Adrenal gland (tissue), 12 donors: ENCODE measurements around the gene MIEN1. TPM values are rescaled to one million over a fixed set of nuclear protein-coding genes. Genes with fewer than 3 reads are reported as not detected.
A peak's percentile ranks its signal among the peaks of the same experiment; 100 is the strongest.
"Not testable (repeated sequence)": the region's sequence is repeated elsewhere in the genome, so short reads cannot be mapped to it uniquely, and the experiment has no call there.

Experiments used
- DNase-seq, 7 donors: peaks; one replicate each; pipeline ENCODE4 v3.0.0-alpha.2; 2019 to 2020
- H3K27ac ChIP-seq, 5 donors: fragments of 200-600 bp; sonication (generic) in 4 of 5; 1 replicate in 3 of 5; 2 replicates in 2 of 5; pipeline versions ENCODE4 v1.5.1 to v1.8.0; 2016 to 2020; ENCODE audit warnings: mild to moderate bottlenecking in 1 of 5
- H3K27me3 ChIP-seq: fragments of 200-600 bp; 2 replicates; pipeline ENCODE4 v1.8.0; 2021
- H3K36me3 ChIP-seq, 2 donors: fragments of 200-600 bp; replicated peaks in 1 of 2; 1 replicate in 1 of 2; 2 replicates in 1 of 2; pipeline versions ENCODE4 v1.5.1 to v1.8.0; 2018 to 2022
- H3K4me1 ChIP-seq, 2 donors: fragments of 200-600 bp; replicated peaks in 1 of 2; 1 replicate in 1 of 2; 2 replicates in 1 of 2; pipeline versions ENCODE4 v1.5.1 to v1.8.0; 2018 to 2021
- H3K4me3 ChIP-seq, 4 donors: fragments of 200-600 bp; sonication (generic) in 3 of 4; one replicate each; pipeline ENCODE4 v1.5.1; 2016 to 2018
- H3K9me3 ChIP-seq, 3 donors: fragments of 200-600 bp; sonication (generic) in 1 of 3; replicated peaks in 1 of 3; 1 replicate in 2 of 3; 2 replicates in 1 of 3; pipeline versions ENCODE4 v1.5.1 to v1.8.0; 2016 to 2021
- POLR2A ChIP-seq, 2 donors: fragments of 450-650 bp; IDR thresholded peaks; one replicate each; pipeline ENCODE4 v1.6.1; 2017; ENCODE audit warnings: antibody characterized with exemption in 2 of 2, mild to moderate bottlenecking in 2 of 2, moderate library complexity in 1 of 2
- WGBS, 4 donors: extraction: QIAGEN DNeasy Blood & Tissue Kit in 2 of 4; methylation state at CpG; one replicate each; pipeline versions ENCODE4 v1.1.5 to v1.1.7; 2013 to 2017; 5-methylcytosine and 5-hydroxymethylcytosine counted together
- intact Hi-C, 2 donors: fragments of 100-400 bp; cut with DNase I; formaldehyde crosslinking; loops; one replicate each; pipeline versions ENCODE4 v1.14.1 to v1.15.0; 2022 to 2023
- polyA plus RNA-seq, 3 donors: library from polyadenylated mRNA; stranded (reverse); fragments of 200-250 nt in 2 of 3; fragments of 350-450 nt in 1 of 3; fragmentation: Illumina TruSeq in 1 of 3; extraction: RNeasy Lipid Tissue Mini Kit (QIAGEN cat#74804) in 1 of 3; gene quantifications; one replicate each; pipeline ENCODE4 v1.2.3, GENCODE V29; 2013 to 2014
- total RNA-seq, 9 donors: library from RNA; depleted of rRNA in 4 of 9; stranded (reverse); fragments of >200 nt in 4 of 9; fragments of 120-200 nt in 1 of 9; fragmentation: NEBNext Ultra II Directional in 1 of 9; extraction: Animal tissue kit (Norgen Biotek cat#: 25700) in 1 of 9; gene quantifications; one replicate each; pipeline versions ENCODE4 v1.1.0 to v1.2.4, GENCODE V29; 2013 to 2023
- TF ChIP-seq, protein P1 (sequence below), 6 experiments: fragments of 450-650 bp in 4 of 6; fragments of 200-600 bp in 2 of 6; sonication (generic) in 1 of 6; IDR thresholded peaks; 1 replicate in 5 of 6; 2 replicates in 1 of 6; pipeline versions ENCODE4 v1.5.1 to v1.8.0; 2016 to 2021; ENCODE audit warnings: antibody characterized with exemption in 6 of 6, mild to moderate bottlenecking in 2 of 6, moderate library complexity in 1 of 6
- donor health status: healthy with polysubstance abuse.
- donor health status: Bipolar disorder and iron deficiency.
- donor health status: DM: yes; HTN: yes; CAD: no.
- donor health status: DM: no; HTN: no; CAD: no.
- donor health status: DM: no; HTN: no; CAD: no.
- donor health status: DM: yes; HTN: yes; CAD: no.

MIEN1 gene
- total and polyA plus RNA-seq, 12 donors: 41.9 to 210 (median 51.0) TPM

DNA sequence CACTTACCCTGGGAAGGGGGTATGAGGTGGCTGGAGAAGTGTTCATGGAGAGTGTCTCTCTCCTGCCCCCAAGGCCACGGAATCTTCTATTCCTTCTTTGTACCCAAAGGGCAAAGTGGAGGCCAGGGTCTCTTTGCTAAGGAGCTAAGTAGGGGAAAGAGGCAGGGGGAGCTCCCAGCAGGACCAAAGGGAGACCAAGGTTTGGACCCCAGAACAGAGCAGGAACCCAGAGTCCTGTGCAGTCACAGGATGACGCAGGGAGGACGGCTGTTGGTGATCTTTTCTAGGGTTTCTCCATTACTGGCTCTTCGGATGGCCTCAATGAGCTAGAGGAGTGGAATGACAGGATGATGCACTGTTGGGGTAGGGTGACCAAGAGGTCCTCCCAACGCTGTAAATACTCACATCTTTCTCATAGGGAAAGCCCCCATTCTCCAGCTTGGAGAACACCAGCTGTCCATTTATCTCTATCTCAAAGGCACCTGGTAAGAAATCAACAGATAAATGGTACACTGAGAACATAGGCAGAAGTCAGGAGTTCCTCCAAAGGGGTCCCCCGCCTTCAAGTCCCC lies 966 bp downstream of the MIEN1 start:
- Histone ChIP-seq H3K4me3 (peak overlapping the region in 1 of 4 donors; percentile 86), H3K27me3 (peaks cover under 1% of the 10 kb centered on the region), H3K9me3 (no peaks in the 10 kb centered on the region), H3K27ac (no peak overlapping the region), H3K4me1 (peaks cover 4 to 10% of the 10 kb centered on the region in 2 donors), H3K36me3 (no peaks in the 10 kb centered on the region)
- no peak for DNase-seq
- WGBS, 4 donors: 74 to 80% (median 77%) methylated on average over 6 of the region's 6 CpGs
- no peak for TF ChIP-seq POLR2A (IDR thresholded peaks at IDR 0.05)
- TF ChIP-seq, protein P1, sequence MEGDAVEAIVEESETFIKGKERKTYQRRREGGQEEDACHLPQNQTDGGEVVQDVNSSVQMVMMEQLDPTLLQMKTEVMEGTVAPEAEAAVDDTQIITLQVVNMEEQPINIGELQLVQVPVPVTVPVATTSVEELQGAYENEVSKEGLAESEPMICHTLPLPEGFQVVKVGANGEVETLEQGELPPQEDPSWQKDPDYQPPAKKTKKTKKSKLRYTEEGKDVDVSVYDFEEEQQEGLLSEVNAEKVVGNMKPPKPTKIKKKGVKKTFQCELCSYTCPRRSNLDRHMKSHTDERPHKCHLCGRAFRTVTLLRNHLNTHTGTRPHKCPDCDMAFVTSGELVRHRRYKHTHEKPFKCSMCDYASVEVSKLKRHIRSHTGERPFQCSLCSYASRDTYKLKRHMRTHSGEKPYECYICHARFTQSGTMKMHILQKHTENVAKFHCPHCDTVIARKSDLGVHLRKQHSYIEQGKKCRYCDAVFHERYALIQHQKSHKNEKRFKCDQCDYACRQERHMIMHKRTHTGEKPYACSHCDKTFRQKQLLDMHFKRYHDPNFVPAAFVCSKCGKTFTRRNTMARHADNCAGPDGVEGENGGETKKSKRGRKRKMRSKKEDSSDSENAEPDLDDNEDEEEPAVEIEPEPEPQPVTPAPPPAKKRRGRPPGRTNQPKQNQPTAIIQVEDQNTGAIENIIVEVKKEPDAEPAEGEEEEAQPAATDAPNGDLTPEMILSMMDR (IDR thresholded peaks at IDR 0.05): no peak
- intact Hi-C loops: no loop called here

DNA sequence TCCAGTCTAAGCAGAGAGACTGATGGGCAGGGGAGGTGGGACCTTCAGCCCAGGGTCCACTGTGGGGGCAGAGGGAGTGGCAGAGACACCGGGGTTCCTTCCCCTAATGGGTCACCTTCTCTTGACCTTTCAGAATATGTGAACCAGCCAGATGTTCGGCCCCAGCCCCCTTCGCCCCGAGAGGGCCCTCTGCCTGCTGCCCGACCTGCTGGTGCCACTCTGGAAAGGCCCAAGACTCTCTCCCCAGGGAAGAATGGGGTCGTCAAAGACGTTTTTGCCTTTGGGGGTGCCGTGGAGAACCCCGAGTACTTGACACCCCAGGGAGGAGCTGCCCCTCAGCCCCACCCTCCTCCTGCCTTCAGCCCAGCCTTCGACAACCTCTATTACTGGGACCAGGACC lies 2.8 kb downstream of the MIEN1 start:
- TF ChIP-seq, protein P1 (IDR thresholded peaks at IDR 0.05): no peak
- TF ChIP-seq POLR2A (IDR thresholded peaks at IDR 0.05): no peak
- H3K27me3 ChIP-seq: no peaks in the 10 kb centered on the region
- H3K36me3 ChIP-seq: no peaks in the 10 kb centered on the region
- H3K27ac ChIP-seq: no peak overlapping the region
- H3K9me3 ChIP-seq: no peaks in the 10 kb centered on the region
- H3K4me3 ChIP-seq: no peak overlapping the region
- peaks cover 4 to 10% of the 10 kb centered on the region in 2 donors for H3K4me1 ChIP-seq
- 76 to 85% (median 81%) methylated on average over 8 to 10 of the region's 10 CpGs for WGBS, 4 donors
- DNase-seq: no peak
- intact Hi-C loops: no loop called here

DNA sequence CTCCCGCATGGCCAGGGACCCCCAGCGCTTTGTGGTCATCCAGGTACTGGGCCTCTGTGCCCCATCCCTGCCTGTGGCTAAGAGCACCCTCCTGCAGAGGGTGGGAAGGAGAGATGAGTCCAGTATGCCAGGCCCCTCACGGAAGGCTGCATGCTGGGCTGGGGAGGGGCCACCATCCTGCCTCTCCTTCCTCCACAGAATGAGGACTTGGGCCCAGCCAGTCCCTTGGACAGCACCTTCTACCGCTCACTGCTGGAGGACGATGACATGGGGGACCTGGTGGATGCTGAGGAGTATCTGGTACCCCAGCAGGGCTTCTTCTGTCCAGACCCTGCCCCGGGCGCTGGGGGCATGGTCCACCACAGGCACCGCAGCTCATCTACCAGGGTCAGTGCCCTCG lies 3.7 kb downstream of the MIEN1 start:
- Histone ChIP-seq H3K9me3 (no peaks in the 10 kb centered on the region), H3K27ac (no peak overlapping the region), H3K4me3 (no peak overlapping the region), H3K36me3 (no peaks in the 10 kb centered on the region), H3K27me3 (no peaks in the 10 kb centered on the region), H3K4me1 (peaks cover 4 to 10% of the 10 kb centered on the region in 2 donors)
- intact Hi-C loops: no loop called here
- DNase-seq: no peak
- 89 to 98% (median 92%) methylated on average over 3 to 9 of the region's 9 CpGs for WGBS, 4 donors
- no peak for TF ChIP-seq POLR2A (IDR thresholded peaks at IDR 0.05)
- TF ChIP-seq, protein P1 (IDR thresholded peaks at IDR 0.05): no peak

DNA sequence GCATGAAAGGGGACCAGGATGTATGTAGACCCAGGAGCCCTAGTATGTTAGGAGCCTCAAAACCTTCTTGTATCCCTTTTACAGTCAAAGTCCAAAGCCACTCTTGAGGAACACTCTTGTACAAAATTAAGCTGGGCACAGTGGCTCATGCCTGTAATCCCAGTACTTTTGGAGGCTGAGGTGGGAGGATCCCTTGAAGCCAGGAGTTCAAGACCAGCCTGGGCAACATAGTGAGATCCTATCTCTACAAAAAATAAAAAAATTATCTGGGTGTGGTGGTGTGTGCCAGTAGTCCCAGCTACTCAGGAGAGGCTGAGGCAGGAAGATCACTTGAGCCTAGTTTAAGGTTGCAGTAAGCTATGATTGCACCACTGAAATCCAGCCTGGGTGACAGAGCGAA lies 4.4 kb downstream of the MIEN1 start:
- H3K27ac ChIP-seq, intact Hi-C loops, H3K9me3 ChIP-seq, H3K36me3 ChIP-seq, H3K4me3 ChIP-seq, DNase-seq, H3K27me3 ChIP-seq: not testable (repeated sequence)
- peaks cover 4 to 10% of the 10 kb centered on the region in 2 donors for H3K4me1 ChIP-seq
- WGBS, 4 donors: 96 to 100% (median 100%) methylated on average over 1 of the region's 1 CpG

DNA sequence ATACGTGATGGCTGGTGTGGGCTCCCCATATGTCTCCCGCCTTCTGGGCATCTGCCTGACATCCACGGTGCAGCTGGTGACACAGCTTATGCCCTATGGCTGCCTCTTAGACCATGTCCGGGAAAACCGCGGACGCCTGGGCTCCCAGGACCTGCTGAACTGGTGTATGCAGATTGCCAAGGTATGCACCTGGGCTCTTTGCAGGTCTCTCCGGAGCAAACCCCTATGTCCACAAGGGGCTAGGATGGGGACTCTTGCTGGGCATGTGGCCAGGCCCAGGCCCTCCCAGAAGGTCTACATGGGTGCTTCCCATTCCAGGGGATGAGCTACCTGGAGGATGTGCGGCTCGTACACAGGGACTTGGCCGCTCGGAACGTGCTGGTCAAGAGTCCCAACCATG lies 5.6 kb downstream of the MIEN1 start:
- Histone ChIP-seq H3K36me3 (no peaks in the 10 kb centered on the region), H3K9me3 (no peaks in the 10 kb centered on the region), H3K27ac (no peak overlapping the region), H3K4me3 (no peak overlapping the region), H3K4me1 (peaks cover 2 to 6% of the 10 kb centered on the region in 2 donors), H3K27me3 (no peaks in the 10 kb centered on the region)
- WGBS, 4 donors: 95 to 97% (median 96%) methylated on average over 6 to 13 of the region's 13 CpGs; no CpG with 5 or more reads in 1 of the 4 donors
- no peak for DNase-seq
- intact Hi-C loops: no loop called here
- TF ChIP-seq POLR2A (IDR thresholded peaks at IDR 0.05): no peak
- TF ChIP-seq, protein P1 (IDR thresholded peaks at IDR 0.05): no peak
